Cerebellar nuclear complex (tissue), 1 donor: ENCODE results near the gene PRSS50.

Experiments
- DNase-seq, 2 experiments: peaks; one replicate each; lab custom pipeline; 2025; lab: John Stamatoyannopoulos, UW

Gene PRSS50

DNA sequence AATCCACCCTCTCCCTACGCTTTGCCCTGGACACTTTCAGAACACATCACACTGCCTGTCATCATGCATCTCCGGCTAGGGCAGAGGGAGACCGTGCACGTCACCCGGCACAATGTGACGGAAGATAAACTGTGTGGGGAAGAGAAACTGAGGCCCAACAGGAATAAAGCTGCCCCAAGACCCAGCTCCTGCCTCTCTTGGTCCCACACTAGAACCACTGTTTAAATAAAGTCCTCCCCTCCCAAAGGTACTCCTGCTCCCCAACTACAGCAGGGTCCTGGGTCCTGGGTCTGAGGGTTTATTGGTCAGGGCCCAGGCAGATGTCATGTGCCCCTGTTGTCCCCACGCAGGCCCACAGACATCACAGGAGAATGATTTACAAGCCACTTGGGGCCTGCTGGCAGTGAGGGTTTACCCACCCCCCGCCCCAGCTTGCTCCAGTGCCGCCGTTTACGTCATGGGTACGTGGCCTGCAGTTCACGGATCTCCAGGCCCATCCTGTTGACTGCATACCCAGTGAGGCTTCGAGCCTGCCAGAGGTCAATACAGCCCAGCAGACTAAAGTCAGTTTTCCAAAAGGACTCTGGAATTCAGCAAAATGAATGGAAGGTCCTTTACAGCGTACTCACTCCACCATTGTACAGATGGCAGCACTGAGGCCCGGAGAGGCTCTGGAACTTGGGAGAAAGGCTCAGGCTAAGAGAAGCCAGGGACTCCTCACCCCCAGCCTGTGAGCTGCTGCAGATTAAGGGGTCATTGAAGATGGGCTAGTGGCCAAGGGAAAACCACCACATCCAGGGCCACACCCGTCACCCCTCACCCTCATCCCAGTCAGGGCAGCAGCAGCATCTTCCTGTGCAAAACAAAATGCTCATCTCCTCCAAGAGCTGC lies 47.4 kb downstream of the PRSS50 start:
- DNase-seq = no peak

DNA sequence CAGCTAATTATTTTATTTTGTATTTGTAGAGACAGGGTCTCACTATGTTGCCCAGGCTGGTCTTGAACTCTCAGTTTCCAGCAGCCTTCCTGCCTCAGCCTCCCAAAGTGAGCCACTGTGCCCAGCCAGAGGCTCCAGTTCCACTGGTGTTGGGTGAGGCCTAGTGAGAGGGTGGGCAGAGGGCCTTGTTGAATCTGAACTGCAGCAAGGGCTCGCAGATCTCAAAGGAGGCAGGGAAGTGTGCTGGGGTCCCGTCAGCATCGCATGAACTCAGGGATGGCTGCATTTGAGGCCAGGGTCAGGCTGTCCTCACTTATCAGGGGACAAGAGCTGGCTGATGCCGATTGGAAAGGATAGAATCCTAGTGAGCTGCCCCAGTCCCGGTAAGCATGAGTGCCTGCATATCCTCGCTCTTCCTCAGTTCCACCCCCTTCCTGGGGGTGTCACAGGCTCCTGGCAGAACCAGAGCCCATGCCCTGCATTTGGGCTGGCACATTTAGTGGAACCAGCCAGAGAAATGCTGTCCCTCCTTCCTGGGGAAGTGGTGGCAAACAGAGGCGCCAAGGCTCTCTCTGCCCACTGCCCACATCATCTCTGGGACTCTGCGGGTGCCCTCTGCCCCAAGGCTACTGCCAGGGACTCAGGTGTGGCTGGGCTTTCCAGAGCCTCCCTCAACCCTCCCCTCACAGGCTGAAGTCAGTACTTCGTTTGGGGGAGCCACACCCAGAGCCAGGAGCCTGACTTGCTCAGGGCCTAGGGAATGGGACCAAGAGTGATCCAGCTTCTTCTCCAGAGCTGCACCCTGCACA lies 48.3 kb downstream of the PRSS50 start:
- DNase-seq = no peak

DNA sequence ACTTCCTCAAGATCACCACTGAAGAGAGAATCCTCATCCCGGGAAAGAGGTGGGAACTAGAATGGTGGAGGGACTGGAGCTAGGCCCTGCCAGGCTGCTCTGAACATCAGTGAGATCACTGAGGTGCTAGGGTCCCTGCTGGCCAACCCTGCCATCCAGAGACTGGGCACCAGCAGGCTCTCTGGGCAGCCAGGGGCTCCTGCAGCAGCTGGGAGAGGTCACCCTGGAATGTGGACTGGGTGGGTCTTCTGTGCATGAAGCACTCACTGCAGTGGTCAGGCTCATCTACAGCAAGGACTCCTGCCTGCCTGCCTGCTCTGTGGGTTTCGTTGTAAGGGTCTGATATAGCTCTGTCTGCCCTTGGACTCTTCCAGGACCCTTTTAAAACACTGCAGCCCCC lies 49.1 kb downstream of the PRSS50 start:
- DNase-seq = no peak

DNA sequence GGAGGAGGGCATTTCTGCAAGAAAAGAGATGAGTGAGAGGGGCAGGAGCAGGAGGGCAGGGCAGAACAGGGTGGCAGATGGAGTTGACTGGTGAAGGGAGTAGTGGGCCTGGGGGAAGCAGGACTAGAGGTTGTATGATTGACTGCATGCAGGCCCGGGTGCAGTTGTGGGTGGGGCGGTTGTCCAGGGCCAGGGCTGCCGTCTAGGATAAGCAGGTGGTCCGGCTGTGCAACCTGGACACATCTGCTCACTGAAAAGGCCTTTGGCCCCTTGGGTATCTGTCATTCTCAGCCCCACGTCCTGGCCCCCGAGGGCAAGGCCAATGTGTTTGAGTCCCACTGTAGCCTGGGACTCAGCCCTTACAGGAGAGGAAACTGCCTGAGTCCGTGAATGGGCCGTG lies 49.6 kb downstream of the PRSS50 start:
- DNase-seq = no peak

DNA sequence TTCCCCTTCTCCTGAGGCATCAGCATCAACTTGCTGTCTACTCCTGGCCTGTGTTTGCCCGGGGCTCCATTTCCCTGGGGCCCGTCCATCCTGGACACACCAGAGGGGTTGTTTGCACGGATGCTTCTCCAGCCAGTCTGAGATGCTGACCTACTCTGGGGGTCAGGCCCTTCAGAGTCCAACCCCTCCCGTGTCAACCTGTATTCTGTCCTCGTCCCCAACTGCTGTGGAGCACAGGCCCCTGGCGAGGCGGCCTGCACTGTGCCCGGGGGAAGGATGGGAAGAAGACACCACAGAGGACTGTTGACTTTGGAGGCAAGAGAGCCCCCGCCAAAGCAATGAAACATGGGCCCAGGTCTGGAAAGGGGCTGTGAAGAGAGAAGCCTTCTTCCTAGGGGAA lies 50.0 kb downstream of the PRSS50 start:
- no peak for DNase-seq

DNA sequence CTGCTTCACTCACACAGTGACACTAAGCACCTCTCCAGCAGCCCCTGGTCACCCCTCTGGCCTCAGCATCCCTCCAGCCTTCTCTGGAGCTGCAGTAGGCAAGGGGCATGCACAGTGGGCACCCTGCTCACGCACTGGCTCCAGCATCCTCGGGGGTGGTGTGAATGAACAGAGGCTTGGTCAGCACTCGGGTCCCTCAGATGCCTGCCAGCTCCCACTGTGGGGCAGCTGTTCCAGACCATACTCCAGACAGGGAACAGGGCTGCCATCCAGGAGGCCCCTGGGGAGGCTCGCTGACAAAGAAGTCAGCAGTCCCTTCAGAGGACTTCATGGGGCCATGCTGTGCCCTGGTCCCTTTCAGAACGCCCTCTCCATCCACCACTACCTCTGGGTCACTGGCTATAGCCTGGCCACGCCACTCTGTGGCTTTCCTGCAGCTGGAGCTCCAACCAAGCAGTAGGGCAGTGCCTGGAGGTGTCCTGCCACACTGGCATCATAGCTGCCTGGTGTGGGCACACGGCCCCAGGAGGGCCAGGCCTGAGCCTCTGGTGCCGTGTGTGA lies 50.5 kb downstream of the PRSS50 start:
- no peak for DNase-seq

DNA sequence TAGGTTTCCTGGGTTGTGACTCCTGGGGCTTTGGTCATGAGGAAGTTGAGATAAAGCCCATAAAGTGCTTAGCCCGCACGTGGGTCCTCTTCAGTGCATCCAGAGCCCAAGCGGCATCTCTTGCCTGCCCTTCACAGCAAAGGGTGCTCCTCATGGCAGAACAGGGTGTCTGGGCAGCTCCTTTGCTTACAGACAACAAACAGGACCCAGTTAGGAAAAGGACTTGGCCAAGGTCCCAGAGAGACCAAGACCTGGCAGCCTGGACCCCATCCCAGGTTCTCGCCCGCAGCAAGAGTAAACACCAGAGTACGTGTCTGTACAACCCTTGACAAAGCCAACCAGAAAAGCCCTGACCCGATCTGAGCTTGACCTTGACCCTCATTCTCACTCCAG lies 51.2 kb downstream of the PRSS50 start:
- no peak for DNase-seq

DNA sequence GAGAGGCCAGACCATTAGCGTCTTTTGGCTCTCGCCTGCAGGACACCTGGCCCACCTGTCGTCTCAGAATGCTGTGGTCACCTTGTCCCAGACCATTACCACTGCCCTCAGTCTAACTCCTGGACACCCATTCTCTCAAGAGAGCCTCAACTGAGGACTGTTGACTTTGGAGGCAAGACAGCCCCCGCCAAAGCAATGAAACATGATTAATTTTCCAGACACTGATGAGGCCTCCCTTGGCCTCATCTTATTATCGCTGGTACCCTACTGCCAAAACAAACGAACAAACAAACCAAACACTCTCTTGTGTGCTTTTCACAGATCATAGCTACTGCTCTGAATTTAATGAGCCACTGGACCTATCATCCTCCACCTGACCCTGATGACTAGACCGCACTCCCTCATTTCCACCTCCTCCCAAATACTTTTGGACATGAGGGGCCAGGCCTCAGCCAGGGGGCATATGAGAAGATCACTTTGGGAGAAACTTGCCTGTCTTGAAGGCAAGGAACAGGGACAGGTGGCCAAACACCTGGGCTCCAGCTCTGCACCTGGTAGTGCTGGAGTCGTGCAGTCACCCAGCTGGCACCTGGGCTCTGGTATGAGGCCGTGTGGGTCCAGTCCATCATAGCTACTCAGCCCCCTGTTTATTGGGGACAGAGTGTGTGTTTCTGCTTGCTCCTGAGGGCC lies 51.8 kb downstream of the PRSS50 start:
- DNase-seq = no peak

DNA sequence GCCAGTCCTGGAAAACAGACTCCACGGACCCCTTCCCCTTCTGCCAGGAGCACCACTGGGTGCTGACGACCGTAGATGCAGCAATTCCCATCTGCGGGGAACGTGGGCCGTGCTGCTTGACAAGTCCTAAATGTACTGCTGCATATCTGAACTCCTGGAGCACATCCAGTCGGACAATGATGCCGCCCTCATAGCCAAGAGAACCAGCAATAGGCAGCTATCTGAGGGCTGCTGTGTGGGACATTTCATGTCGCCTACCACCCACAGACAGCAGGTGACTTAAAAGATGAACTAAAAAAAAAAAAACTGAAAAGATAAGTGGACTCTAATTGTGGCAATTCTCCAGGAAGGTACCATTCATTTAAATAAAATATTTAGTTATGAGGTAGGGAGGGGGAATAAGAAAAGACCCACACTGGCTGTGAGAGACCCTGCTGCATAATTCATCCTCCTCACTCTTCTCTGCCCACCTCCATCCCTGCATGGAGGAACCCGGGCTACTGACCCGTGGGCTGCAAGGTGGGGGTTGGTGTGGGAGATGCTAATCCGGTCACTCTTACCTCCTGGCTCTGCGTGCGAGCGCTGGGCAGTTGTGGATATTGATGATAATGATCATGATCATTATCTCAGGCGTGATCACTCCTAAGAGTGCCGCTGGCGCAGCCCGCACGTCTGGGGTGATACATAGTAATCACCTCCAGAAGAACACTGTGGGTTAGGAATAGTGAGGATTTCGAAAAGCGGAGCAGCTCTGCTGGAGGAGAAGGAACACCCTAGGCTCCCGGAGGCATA lies 52.5 kb downstream of the PRSS50 start:
- DNase-seq = no peak

DNA sequence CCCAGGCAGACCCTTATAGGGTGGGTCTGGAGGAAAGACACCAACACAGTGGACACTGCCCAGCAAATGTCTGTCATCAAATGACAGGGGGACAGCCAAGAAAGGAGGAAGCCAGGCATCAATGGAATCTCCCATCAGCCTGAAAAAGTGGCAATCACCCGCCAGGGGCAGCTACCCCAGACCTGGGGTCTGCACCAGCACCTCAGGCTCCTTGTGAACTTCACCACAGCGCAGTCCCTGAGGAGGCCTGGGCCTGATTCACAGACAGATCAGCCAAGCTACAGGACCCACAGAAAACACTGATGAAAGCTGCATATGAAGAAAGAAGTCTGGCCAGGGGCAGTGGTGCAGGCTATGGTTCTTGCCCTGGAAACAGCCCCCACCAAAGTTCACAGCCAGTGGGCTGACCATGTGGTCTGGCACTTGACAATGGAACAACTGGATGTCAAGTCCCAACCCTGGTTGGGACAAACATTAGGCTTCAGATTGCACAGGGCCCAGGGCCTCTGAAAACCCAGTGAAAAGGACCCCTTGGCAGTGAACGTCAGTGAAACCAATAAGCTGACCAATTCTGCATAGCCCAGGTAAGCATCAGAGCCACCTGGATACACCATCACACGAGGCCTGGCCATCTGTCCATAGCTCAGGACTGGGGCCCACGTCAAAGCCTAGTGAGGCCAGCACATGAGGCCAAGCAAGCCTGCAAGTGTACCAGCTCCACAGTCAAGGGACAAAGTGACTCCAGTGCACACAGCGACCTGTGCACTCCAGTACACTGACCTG lies 53.3 kb downstream of the PRSS50 start:
- DNase-seq = no peak

DNA sequence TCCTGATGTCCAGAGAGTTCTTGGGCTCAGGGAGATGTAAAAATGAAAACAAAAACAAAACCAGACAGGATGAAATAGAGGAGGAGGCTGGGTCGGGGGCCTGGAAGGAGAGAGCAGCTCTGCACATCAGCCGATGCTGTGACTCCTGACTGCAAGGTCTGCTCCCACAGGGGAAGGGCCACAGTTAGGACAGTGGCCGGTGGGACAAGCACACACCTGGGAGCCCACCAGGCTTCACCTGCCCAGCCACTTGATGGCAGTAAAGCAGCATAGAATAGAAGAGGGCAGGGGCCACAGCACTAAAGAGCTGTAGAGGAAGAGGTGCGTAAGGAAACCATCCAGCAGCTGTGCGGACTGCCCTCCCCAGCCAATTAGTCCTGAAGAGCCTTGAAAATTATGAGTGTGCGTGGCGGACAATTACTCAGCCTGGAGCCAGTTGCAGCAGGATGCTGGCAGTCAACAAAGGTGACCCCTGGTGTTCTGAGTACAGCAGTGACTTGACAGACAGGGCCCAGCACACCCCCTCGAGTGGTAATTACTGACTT lies 54.0 kb downstream of the PRSS50 start:
- no peak for DNase-seq

DNA sequence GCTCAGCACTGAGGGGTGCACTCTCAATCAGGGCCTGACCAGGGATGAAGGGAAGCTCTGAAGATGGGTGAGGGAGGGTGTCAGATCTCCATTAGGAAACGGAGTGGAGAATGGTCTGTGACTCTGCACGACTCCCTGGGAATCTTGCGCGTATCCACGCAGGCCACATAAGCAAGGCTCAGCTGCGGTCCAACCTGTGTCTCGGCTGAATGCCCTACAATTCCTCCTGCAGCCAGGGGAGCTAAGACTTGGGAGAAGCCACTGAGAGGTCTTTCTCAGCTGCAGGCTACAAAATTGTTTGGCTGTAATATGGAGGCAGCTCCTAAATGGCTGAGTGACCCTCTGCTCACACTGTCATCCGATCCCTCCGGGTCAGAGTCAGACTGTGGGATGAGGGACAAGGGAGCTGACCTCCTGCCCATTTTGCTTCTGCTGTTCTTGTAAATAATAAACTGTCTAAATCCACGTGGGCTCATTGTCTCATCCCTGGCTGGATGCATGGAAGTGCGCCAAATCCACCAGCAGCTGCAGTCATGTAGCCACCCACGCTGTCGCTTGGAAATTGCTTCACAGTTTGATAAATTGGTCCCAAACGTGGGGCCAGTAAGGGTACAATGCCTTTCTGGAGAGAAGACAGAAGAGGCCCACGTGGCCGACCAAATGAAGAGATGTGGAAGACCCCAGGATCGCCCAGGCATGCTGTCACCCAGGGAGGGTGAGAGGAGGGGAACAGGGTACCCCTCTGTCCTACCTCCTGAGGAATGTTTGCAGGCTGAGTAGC lies 54.7 kb downstream of the PRSS50 start:
- no peak for DNase-seq
